Testis (tissue), 2 donors: ENCODE results near the gene B3GALNT2.

Experiments
- CTCF ChIP-seq, 3 experiments: fragments of 450-650 bp in 2 of 3; fragments of 200-600 bp in 1 of 3; sonication (generic) in 1 of 3; IDR thresholded peaks; one replicate each; pipeline ENCODE4 v1.5.1; 2016 to 2019; ENCODE audit warnings: antibody characterized with exemption in 3 of 3, mild to moderate bottlenecking in 2 of 3, moderate library complexity in 1 of 3
- POLR2A ChIP-seq: fragments of 450-650 bp; IDR thresholded peaks from one replicate; pipeline ENCODE4 v1.6.1; 2017; ENCODE audit warnings: antibody characterized with exemption, mild to moderate bottlenecking, moderate library complexity

GRCh38 chr1:235527196-235527814 lies 23.1 kb upstream of the B3GALNT2 start:
- TF ChIP-seq CTCF (IDR thresholded peaks at IDR 0.05), result no peak
- TF ChIP-seq POLR2A, result no peak
